DMS153 treated with DMSO at 0.1 percent for 48 hours (cell line): Measurements from ENCODE around the gene CHST11.

ENCODE experiments used
- DNase-seq: peaks from one replicate; lab custom pipeline; 2025; ENCODE audit not compliant: unreplicated experiment; lab: John Stamatoyannopoulos, UW

Gene CHST11

GRCh38 chr12:104577581-104577981, 120.8 kb downstream of the CHST11 start:
- no peak for DNase-seq

GRCh38 chr12:104578453-104578852, 121.7 kb downstream of the CHST11 start:
- DNase-seq = no peak

GRCh38 chr12:104579718-104580495, 123.2 kb downstream of the CHST11 start:
- DNase-seq = no peak

- DNase-seq = no peak
These were observed 124.3 kb downstream of the CHST11 start for GRCh38 chr12:104581005-104581570.

- DNase-seq = no peak
These were observed 126.0 kb downstream of the CHST11 start for GRCh38 chr12:104582739-104583138.

- no peak for DNase-seq
These were observed 126.6 kb downstream of the CHST11 start for GRCh38 chr12:104583301-104583700.

- no peak for DNase-seq
These were observed 128.8 kb downstream of the CHST11 start for GRCh38 chr12:104585448-104586055.

- DNase-seq = no peak
These were observed 129.7 kb downstream of the CHST11 start for GRCh38 chr12:104586351-104586919.

- no peak for DNase-seq
These were observed 131.5 kb downstream of the CHST11 start for GRCh38 chr12:104588047-104588920.

GRCh38 chr12:104588921-104589590, 132.3 kb downstream of the CHST11 start:
- no peak for DNase-seq

- no peak for DNase-seq
These were observed 133.3 kb downstream of the CHST11 start for GRCh38 chr12:104590022-104590421.

- DNase-seq = no peak
These were observed 134.6 kb downstream of the CHST11 start for GRCh38 chr12:104591257-104591885.

- DNase-seq = no peak
These were observed 136.7 kb downstream of the CHST11 start for GRCh38 chr12:104593482-104593881.

GRCh38 chr12:104596134-104596799, 139.5 kb downstream of the CHST11 start:
- DNase-seq = no peak

- no peak for DNase-seq
These were observed 140.4 kb downstream of the CHST11 start for GRCh38 chr12:104596898-104597843.

GRCh38 chr12:104598342-104599271, 141.9 kb downstream of the CHST11 start:
- no peak for DNase-seq
